ENCODE results near the gene PKP4.

Gene PKP4

GRCh38 chr2:158712791-158713522 is 256.2 kb downstream of the PKP4 start:
- H3K27me3 ChIP-seq (ENCODE audit: control insufficient read depth, insufficient read depth, low read length) = no peaks in the 10 kb centered on the region
- WGBS (ENCODE audit: insufficient coverage, insufficient read length) = no CpG with 5 or more reads among the region's 5 CpGs
- no peak for DNase-seq (ENCODE audit: low read depth, low spot score)

GRCh38 chr2:158713523-158714138 is 256.9 kb downstream of the PKP4 start:
- no peak for DNase-seq (ENCODE audit: low read depth, low spot score)
- no peaks in the 10 kb centered on the region for H3K4me1 ChIP-seq (ENCODE audit: control insufficient read depth, insufficient read depth, low read length)
- no peak overlapping the region for H3K27ac ChIP-seq (ENCODE audit: low read length)
- no peak overlapping the region for H3K4me3 ChIP-seq (ENCODE audit: low read length)
- no peaks in the 10 kb centered on the region for H3K9me3 ChIP-seq (ENCODE audit: control insufficient read depth, insufficient read depth, low read length)
- no peaks in the 10 kb centered on the region for H3K27me3 ChIP-seq (ENCODE audit: control insufficient read depth, insufficient read depth, low read length)
- WGBS (ENCODE audit: insufficient coverage, insufficient read length) = no CpG with 5 or more reads among the region's 2 CpGs
- H3K36me3 ChIP-seq (ENCODE audit: control insufficient read depth, insufficient read depth, low read length) = no peaks in the 10 kb centered on the region

More at GRCh38 chr2:158712791-158713522, 256.2 kb downstream of the PKP4 start:
- Histone ChIP-seq H3K36me3 (ENCODE audit: control insufficient read depth, insufficient read depth, low read length) (no peaks in the 10 kb centered on the region), H3K4me3 (ENCODE audit: low read length) (no peak overlapping the region), H3K27ac (ENCODE audit: low read length) (no peak overlapping the region), H3K4me1 (ENCODE audit: control insufficient read depth, insufficient read depth, low read length) (no peaks in the 10 kb centered on the region), H3K9me3 (ENCODE audit: control insufficient read depth, insufficient read depth, low read length) (no peaks in the 10 kb centered on the region)

DNA sequence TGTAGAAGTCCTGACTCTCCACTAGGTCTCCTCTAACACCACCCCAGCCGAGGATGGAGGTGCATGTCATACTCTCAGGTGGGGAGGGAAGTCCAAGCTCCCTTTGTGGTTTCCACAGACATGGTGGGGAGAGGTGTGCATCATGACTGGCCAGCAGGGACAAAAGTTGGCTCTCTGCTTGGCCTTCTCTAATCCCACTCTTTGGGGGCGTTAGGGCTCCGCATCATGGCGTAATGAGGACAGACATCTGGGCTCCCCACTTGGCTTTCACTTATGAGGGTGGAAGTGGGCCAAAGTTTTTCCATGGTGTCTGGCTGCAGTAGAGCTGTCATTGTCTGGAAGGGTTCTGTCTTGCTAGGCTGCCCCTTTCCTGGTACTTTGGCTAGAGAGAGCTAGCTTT is 257.7 kb downstream of the PKP4 start:
- Histone ChIP-seq H3K27ac (ENCODE audit: low read length) (no peak overlapping the region), H3K36me3 (ENCODE audit: control insufficient read depth, insufficient read depth, low read length) (no peaks in the 10 kb centered on the region), H3K4me1 (ENCODE audit: control insufficient read depth, insufficient read depth, low read length) (no peaks in the 10 kb centered on the region), H3K9me3 (ENCODE audit: control insufficient read depth, insufficient read depth, low read length) (no peaks in the 10 kb centered on the region), H3K27me3 (ENCODE audit: control insufficient read depth, insufficient read depth, low read length) (no peaks in the 10 kb centered on the region), H3K4me3 (ENCODE audit: low read length) (no peak overlapping the region)
- WGBS (ENCODE audit: insufficient coverage, insufficient read length) = no CpG with 5 or more reads among the region's 4 CpGs
- no peak for DNase-seq (ENCODE audit: low read depth, low spot score)

DNA sequence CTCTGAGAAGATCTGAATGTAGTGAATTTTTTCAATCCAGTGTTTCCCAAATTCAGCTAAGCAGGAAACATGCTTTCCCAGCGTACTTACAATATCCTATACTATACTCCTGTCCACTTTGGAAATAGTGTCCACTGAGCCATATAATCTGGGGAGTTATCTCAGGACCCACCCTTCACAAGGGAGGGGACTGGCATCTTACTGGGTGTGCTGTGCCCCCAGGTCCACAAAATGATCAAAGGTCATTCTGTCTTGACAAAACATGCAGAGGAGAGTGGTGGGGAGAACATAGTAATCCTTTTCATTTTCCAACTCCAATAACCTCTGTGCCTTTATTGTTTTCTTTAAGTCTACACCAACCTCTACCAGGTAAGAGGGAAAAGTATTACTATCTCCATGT is 258.6 kb downstream of the PKP4 start:
- Histone ChIP-seq H3K36me3 (ENCODE audit: control insufficient read depth, insufficient read depth, low read length) (no peaks in the 10 kb centered on the region), H3K9me3 (ENCODE audit: control insufficient read depth, insufficient read depth, low read length) (no peaks in the 10 kb centered on the region), H3K4me1 (ENCODE audit: control insufficient read depth, insufficient read depth, low read length) (no peaks in the 10 kb centered on the region), H3K4me3 (ENCODE audit: low read length) (no peak overlapping the region), H3K27ac (ENCODE audit: low read length) (no peak overlapping the region), H3K27me3 (ENCODE audit: control insufficient read depth, insufficient read depth, low read length) (no peaks in the 10 kb centered on the region)
- no CpG with 5 or more reads among the region's 1 CpG for WGBS (ENCODE audit: insufficient coverage, insufficient read length)
- no peak for DNase-seq (ENCODE audit: low read depth, low spot score)

DNA sequence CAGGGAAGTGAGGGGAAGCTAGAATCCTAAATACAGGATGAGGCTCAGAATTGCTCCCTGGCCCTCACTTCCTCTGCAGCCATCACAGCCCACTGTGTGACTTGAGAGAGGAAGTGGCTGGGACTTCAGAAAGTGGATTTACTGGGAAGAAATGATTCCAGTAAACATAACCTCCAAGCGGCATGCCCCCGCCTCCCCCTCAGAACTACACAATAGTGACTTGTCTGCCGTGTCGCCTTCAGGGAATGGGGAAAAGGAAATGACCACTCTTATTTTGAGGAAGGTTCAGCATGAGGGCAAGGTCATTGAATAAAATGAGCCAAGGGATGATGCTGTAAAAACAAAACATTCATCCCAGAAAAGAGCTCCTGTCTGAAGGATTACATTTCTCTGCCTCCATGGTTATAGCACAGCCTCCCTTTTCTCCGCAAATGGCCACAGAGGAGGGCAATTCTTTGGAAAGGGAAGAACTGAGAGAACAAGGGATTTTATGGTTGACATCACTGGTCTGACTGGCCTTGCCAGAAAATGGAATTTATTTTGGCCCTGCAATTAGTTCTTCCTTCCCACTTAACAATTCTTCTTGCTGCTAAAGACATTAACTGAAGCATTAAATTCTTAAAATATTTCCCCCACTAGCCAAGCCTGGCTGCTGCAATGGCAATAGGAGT is 259.5 kb downstream of the PKP4 start:
- Histone ChIP-seq H3K27ac (ENCODE audit: low read length) (no peak overlapping the region), H3K36me3 (ENCODE audit: control insufficient read depth, insufficient read depth, low read length) (no peaks in the 10 kb centered on the region), H3K4me3 (ENCODE audit: low read length) (no peak overlapping the region), H3K4me1 (ENCODE audit: control insufficient read depth, insufficient read depth, low read length) (no peaks in the 10 kb centered on the region), H3K9me3 (ENCODE audit: control insufficient read depth, insufficient read depth, low read length) (no peaks in the 10 kb centered on the region), H3K27me3 (ENCODE audit: control insufficient read depth, insufficient read depth, low read length) (no peaks in the 10 kb centered on the region)
- no peak for DNase-seq (ENCODE audit: low read depth, low spot score)
- WGBS (ENCODE audit: insufficient coverage, insufficient read length) = no CpG with 5 or more reads among the region's 5 CpGs

DNA sequence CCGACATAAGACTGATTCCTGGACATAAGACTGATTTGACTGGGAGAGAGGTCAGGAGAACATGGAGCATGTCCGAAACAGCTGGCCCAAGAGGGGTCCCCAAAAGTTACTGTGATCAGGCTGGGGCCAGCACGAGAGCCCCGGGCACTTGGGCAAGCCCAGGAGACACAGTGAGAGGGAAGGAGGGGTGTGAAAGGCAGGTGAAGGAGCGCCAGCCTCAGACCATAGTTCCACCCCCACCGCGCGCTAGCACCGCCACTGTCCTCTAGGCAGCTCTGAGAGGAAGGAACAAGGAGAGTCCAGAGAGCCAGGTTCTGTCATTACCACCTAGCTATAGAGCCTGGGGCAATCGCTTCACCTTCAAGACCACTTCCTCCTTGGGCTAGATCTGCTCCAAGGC is 260.2 kb downstream of the PKP4 start:
- Histone ChIP-seq H3K27me3 (ENCODE audit: control insufficient read depth, insufficient read depth, low read length) (no peaks in the 10 kb centered on the region), H3K36me3 (ENCODE audit: control insufficient read depth, insufficient read depth, low read length) (no peaks in the 10 kb centered on the region), H3K4me1 (ENCODE audit: control insufficient read depth, insufficient read depth, low read length) (no peaks in the 10 kb centered on the region), H3K9me3 (ENCODE audit: control insufficient read depth, insufficient read depth, low read length) (no peaks in the 10 kb centered on the region), H3K4me3 (ENCODE audit: low read length) (no peak overlapping the region), H3K27ac (ENCODE audit: low read length) (no peak overlapping the region)
- DNase-seq (ENCODE audit: low read depth, low spot score) = no peak
- WGBS (ENCODE audit: insufficient coverage, insufficient read length) = no CpG with 5 or more reads among the region's 10 CpGs

GRCh38 chr2:158717366-158718195 is 260.8 kb downstream of the PKP4 start:
- no peaks in the 10 kb centered on the region for H3K9me3 ChIP-seq (ENCODE audit: control insufficient read depth, insufficient read depth, low read length)
- no peaks in the 10 kb centered on the region for H3K27me3 ChIP-seq (ENCODE audit: control insufficient read depth, insufficient read depth, low read length)
- no peaks in the 10 kb centered on the region for H3K36me3 ChIP-seq (ENCODE audit: control insufficient read depth, insufficient read depth, low read length)
- no peak overlapping the region for H3K27ac ChIP-seq (ENCODE audit: low read length)
- no peak for DNase-seq (ENCODE audit: low read depth, low spot score)
- WGBS (ENCODE audit: insufficient coverage, insufficient read length) = no CpG with 5 or more reads among the region's 14 CpGs
- H3K4me3 ChIP-seq (ENCODE audit: low read length) = no peak overlapping the region
- H3K4me1 ChIP-seq (ENCODE audit: control insufficient read depth, insufficient read depth, low read length) = peaks cover 1% of the 10 kb centered on the region; the same call in 1 of the 2 replicates

GRCh38 chr2:158718196-158718585 is 261.4 kb downstream of the PKP4 start:
- H3K4me1 ChIP-seq (ENCODE audit: control insufficient read depth, insufficient read depth, low read length) = peaks cover 1% of the 10 kb centered on the region; the same call in 1 of the 2 replicates
- no peak for DNase-seq (ENCODE audit: low read depth, low spot score)
- H3K27me3 ChIP-seq (ENCODE audit: control insufficient read depth, insufficient read depth, low read length) = no peaks in the 10 kb centered on the region
- H3K36me3 ChIP-seq (ENCODE audit: control insufficient read depth, insufficient read depth, low read length) = no peaks in the 10 kb centered on the region
- H3K4me3 ChIP-seq (ENCODE audit: low read length) = no peak overlapping the region
- H3K9me3 ChIP-seq (ENCODE audit: control insufficient read depth, insufficient read depth, low read length) = no peaks in the 10 kb centered on the region
- H3K27ac ChIP-seq (ENCODE audit: low read length) = no peak overlapping the region

DNA sequence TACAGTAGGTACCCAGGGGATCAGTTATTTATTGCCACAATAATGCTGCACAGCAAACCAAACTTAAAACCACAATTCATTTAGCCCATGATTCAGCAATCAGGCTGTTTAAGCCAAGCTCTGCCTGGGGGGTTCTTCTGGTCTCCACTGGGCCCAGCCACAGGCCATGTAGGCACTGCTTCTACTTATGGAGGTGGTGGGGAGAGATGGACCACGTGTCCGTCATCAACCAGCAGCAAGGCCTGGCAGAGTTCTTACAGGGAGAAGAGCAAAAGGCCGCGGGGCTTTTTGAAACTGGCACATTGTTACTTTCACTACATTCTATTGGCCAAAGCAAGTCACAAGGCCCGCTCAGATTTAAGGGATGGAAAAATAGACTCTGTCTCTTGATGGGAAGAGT is 262.1 kb downstream of the PKP4 start:
- Histone ChIP-seq H3K27ac (ENCODE audit: low read length) (no peak overlapping the region), H3K9me3 (ENCODE audit: control insufficient read depth, insufficient read depth, low read length) (no peaks in the 10 kb centered on the region), H3K4me3 (ENCODE audit: low read length) (no peak overlapping the region), H3K36me3 (ENCODE audit: control insufficient read depth, insufficient read depth, low read length) (no peaks in the 10 kb centered on the region), H3K4me1 (ENCODE audit: control insufficient read depth, insufficient read depth, low read length) (peaks cover 1% of the 10 kb centered on the region; the same call in 1 of the 2 replicates), H3K27me3 (ENCODE audit: control insufficient read depth, insufficient read depth, low read length) (no peaks in the 10 kb centered on the region)
- no CpG with 5 or more reads among the region's 5 CpGs for WGBS (ENCODE audit: insufficient coverage, insufficient read length)
- DNase-seq (ENCODE audit: low read depth, low spot score) = no peak

DNA sequence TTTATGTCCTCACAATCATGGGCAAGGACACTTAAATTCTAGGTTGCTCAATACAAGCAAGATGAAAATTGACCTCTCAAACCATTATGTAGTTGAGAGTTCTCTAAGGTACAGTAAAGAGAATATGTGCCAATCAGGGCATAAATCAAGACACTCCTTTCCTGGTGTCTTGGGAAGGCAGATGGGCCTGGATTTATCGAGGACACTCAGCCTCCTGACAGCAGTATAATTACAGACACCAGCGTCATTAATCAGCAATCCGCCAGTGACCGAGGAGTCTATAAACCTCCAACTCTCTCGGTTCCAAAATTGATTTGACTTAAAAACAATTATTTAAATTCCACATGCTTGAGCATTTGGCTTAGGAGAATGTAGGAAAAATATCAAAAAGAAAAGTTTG is 262.7 kb downstream of the PKP4 start:
- H3K27me3 ChIP-seq (ENCODE audit: control insufficient read depth, insufficient read depth, low read length) = no peaks in the 10 kb centered on the region
- H3K36me3 ChIP-seq (ENCODE audit: control insufficient read depth, insufficient read depth, low read length) = no peaks in the 10 kb centered on the region
- no peak overlapping the region for H3K4me3 ChIP-seq (ENCODE audit: low read length)
- peaks cover 1% of the 10 kb centered on the region; the same call in 1 of the 2 replicates for H3K4me1 ChIP-seq (ENCODE audit: control insufficient read depth, insufficient read depth, low read length)
- no peak for DNase-seq (ENCODE audit: low read depth, low spot score)
- no peak overlapping the region for H3K27ac ChIP-seq (ENCODE audit: low read length)
- no peaks in the 10 kb centered on the region for H3K9me3 ChIP-seq (ENCODE audit: control insufficient read depth, insufficient read depth, low read length)
- no CpG with 5 or more reads among the region's 5 CpGs for WGBS (ENCODE audit: insufficient coverage, insufficient read length)
